ENCODE measurements around the gene DGKB.
A peak's percentile ranks its signal among the peaks of the same experiment; 100 is the strongest.

DGKB gene

DNA sequence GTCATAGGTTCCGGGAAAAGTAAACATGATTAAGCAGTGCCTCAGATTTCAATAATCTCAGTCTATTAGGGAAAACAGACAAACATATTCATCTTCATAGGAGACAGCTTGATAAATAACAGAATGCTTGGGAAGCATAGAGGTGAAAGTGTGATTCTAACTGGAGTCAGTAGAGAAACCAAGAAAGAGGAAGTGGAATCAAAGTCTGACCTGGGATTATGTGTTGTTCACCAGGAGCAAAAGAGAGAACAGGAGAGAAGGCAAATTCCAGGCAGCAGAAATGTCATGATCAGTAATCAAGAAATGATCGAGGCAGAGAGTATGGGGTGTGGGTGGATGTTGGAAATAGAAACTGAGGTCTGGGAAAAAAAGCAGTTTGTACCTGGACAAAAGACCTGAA lies 43.7 kb downstream of the DGKB start:
- DNase-seq, result no peak

DNA sequence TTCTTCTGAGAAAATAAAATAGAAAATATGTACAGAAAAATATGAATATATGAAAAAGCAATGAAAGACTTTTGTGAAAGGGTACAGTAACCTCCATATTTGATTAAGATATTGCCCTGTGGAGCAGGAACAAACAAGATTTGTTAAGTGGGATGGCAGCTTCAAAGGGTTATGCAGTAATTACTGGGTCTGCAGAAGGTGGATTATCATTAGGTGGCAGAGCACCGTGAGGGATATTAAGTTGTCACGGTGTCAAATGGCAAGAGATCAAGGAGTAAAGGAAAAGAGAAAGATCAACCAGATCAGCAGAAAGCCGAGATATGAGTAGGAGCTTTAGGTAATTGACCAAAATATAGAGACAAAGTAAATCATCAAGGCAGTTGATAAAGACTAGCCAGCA lies 44.1 kb downstream of the DGKB start:
- DNase-seq, result no peak

DNA sequence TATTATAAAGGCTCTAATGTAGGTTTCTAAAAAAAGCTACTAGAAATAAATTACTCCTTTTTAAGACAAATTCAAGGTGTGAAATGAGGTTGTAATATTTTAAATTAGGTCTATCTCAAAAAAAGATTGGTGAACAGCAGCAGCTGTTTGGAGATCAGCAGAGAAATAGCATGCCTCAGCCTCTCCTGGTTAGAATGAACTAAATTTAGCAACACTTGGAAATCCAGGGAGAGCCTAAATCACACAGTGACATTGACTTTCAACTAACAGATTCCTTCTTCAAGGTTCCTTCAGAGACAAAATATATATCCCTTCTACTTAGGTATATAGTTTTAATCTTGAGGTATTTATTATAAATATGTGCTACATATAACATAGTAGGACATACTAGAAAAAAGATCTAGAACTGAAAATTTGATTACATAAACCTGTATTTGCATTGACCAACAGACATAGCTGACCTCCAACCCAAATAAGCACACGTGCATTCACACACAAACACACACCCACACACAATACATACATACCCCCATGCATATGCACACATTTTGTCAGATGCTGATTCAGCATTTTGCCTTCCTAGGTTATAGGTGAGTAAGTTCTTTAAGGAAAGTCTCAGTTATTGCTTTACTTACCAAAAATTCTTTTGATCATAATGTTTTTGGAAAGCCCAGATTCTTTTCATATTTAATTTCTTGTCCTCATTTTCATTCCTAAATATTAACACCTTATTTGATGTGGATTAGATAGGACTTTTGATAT lies 47.3 kb downstream of the DGKB start:
- DNase-seq, result no peak

DNA sequence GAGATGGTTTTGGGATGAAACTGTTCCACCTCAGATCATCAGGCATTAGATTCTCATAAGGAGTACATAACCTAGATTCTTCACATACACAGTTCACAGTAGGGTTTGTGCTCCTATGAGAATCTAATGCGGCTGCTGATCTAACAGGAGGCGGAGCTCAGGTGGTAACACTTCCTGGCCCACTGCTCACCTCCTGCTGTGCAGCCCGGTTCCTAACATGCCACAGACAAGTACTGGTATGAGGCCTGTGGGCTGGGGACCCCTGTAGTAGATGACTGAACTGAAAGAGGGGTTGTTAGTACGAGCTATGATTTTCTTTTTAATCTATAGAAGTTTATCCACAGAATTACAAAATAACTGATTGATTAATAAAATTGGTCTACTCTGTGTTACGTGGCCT lies 48.1 kb downstream of the DGKB start:
- DNase-seq, result no peak

DNA sequence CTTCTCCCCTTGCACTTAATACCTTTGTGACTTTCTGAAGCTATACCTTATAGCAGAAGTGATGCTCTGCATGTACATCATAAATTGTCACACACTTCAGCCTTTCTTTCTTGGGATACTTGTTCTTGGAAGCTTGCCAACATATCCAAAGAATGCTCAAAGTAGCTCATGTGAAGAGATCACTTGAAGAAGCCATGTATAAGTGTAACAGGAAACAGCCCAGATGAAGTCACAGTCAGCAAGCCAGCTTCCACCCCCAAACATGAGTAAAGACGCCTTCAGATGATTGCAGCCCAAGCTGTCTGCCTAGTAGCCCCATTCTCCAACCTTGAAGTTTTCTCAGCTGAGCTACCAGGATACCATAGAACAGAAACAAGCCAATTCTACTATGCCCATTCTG lies 50.9 kb downstream of the DGKB start:
- DNase-seq, result peak; percentile 44

DNA sequence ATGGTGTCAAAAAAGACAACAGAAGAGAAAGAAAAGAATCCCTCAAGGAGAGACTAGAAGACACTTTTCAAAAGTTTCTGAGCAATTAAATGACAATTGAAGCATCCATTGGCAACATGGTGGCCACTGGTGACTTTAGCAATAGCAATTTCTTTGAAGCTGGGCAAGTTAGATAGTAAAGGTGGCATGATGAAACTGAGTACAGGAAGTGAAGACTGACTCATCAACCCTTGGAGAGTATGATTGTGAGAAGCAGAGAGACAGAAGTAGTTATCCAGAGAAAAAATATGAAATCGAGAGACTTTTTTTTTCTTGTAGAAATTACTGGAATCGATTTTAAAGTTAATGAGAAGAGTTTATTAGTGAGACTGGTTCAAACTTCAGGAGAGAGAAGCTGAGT lies 52.5 kb downstream of the DGKB start:
- DNase-seq, result peak; percentile 36

DNA sequence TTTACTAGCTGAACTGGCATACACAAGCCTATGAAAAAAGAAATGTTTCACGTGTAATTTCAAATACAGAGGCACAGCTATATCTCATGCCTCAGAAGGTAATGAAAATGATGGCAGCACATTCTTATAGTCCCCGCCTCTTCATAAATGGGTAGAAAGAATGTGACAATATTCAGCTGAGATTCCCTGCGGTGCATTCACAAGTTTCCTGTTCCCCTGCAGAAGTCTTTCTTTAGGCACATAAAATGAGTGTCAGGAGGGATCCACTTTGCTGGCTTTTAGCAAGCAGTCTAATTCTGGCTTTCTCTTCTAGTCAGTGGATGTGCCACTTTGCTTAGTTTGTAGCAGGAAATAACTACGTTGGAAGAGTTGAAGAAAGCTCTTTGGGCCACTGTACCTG lies 56.1 kb downstream of the DGKB start:
- DNase-seq, result no peak

DNA sequence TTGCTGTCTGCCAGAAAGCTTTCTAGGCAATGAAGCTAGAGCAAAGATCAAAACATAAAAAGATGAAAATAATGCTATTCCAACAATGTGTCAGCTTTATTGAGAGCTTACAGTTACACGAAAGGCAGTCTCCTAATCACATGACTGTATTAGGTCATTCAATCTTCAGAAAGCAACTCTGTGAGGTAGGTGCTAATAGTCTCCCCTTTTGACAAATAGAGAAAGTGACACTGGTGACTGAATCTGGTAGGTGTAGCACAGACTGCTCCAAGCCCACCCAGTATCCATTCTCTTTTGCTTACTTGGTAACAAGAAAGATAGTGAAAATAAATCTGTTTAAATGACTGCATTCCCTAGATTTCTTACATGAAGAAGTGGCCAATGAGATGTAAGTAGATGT lies 58.8 kb downstream of the DGKB start:
- DNase-seq, result no peak

DNA sequence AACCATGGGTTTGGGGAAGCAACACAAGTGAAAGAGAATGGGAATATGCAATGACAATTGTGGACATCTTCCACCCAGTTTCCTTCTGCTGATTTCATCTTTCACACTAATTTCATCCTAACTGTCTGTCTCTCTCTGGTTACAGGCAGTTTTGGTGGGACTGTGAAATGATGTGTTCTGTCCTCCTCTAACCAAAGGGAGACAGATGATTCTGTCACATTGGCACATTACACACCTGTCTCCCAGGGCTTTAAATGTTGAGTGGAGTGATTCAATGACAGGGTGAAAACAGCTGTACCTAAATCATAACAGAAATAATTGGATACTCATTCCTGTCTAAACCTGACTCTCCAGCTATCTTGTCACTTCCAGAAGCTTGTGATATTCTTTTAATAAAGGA lies 60.0 kb downstream of the DGKB start:
- DNase-seq, result no peak

DNA sequence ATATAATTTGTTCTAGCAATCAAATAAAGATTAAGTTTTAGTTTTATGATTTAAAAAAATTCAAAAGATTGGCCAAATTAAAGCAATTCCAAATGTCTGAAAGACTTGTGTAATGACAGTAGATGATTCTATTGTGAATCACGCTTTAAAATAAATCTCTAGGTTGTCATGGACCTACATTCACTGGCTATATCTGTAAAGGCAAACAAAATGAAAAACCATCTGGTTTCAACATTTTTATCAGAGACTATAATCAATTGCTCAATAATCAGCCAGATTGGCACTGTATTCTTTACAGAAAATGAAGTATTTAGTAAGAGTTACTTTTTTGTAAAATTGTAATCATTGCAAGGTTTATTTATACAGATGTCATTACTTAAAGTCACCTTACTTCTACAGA lies 60.7 kb downstream of the DGKB start:
- peak; percentile 37 for DNase-seq

DNA sequence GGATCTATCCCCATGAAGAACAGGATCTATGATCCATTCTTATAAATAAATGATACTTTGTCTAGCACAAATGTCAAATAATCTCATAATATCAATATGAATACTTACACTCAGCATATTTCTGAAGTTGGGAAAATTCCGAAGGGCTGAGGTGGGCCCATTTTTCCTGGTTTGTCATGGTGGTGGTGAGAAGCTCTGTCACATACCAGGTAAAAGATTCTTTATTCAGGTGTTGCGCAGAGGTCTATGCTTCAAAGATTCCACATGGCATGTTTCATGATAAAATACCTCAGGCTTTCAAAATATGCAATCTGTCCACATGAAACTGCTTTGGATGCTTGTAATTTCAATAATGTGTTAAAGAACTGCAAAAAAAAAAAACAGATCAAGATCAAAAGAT lies 61.5 kb downstream of the DGKB start:
- no peak for DNase-seq

DNA sequence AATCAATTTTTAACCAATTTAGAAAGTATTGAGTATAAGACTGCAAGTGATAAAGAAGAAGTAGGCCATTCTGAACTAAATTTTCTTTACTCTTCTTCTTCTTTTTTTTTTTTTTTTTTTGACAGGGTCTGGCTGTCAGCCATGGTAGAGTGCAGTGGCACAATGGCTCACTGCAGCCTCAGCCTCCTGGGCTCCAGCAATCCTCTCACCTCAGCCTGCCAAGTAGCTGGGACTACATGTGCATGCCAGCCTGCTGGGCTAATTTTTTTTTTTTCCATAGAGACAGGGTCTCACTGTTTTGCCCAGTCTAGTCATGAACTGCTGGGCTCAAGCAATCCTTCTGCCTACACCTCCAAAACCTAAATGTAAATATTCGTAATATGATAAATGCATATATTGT lies 63.2 kb downstream of the DGKB start:
- no peak for DNase-seq

DNA sequence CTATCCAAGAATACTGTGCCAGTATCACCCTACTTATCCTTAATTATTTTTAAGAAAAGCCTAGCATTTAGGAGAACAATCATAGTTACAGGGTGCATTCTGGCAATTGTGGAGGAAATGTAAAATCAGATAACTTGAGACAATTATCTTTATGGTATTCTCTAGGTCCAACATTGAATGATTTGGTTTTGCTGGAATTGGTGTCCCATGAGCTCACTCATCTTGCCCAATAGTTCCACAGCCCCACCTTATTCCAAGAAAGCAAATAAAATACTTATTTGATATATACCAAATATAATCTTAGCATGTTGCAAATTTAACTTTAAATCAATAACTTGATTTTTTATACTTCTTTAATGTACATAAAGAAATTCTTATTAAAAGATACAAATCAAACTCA lies 65.3 kb downstream of the DGKB start:
- DNase-seq, result no peak

DNA sequence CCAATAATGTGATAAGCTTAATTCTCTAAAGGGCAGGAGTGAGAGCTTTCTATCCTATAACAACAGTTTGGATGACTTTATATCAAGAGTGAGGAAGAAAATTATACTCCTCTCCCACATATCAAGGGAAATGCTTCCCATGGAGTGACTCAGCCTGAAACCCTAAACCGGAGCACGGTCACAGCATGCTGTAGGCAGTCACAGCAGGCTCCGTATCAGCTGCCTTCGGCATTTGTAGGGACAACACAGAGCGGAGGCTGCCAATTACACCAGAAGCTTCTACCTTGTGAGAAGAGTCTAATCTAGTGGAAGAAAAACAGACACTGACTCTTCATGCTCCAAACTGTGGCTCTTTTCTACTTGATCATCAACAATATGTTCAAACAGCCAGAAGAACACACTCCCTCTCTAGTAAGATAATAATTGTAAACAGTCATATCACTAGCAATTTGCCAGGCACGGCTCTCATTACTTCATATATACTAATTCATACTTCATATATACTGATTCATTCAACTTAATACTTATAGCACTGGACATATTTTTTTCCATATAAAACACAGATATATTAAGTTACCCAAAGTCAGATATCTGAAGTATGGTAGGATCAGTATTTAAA lies 65.9 kb downstream of the DGKB start:
- peak; percentile 91 for DNase-seq

DNA sequence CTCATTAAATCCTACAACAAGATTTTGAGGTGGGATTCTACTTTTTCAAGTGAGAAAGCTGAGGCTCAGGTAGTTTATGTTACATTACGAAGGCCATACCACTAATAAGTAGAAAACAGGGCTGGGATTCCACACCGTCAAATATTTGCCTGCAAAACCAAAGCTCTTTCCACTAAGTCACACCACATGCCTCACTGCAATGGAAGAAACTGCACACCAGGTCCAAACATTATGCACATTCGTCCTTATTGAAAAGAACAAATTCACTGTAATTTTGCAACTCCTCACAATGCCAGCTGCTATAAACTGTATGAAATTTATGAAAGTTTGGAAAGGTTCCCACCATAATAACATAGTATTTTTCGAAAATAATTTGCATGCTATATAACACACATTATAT lies 66.5 kb downstream of the DGKB start:
- DNase-seq, result no peak

DNA sequence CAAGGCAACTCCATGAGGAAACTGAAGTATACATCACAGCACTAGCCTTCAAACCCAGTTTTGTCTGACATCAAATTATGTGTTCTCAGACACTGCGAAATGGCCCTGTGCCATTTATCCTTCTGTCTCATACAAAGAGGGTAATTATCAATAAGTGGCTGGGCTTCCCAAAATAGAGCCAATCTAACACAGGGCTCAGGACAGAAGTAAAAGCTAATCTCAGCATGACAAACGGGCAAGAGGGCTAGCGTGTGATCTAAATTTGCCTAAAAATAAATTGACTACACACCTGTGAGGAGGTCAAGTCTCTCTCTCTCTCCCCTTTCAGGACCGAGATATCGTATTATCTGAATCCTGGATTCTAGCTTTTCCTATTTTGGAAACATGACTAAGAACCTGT lies 67.2 kb downstream of the DGKB start:
- no peak for DNase-seq

DNA sequence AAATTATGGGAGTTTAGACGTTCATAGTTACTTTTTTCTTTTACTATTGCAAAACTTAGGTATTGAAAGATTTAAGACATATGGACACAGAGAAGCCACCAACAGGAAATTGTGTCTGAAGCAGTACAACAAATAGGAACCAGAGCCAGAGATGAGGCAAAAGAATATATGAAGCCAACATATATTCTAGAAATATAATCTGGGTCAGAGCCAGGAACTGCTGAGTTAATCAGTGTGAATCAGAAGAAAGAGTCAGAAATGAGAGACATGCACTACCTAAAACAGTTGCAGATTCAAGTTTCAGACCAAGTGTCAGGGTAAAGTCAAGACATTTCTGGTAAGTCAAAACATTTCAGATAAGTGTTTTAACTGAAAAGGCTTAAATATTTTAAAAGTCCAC lies 67.7 kb downstream of the DGKB start:
- DNase-seq, result peak; percentile 87

DNA sequence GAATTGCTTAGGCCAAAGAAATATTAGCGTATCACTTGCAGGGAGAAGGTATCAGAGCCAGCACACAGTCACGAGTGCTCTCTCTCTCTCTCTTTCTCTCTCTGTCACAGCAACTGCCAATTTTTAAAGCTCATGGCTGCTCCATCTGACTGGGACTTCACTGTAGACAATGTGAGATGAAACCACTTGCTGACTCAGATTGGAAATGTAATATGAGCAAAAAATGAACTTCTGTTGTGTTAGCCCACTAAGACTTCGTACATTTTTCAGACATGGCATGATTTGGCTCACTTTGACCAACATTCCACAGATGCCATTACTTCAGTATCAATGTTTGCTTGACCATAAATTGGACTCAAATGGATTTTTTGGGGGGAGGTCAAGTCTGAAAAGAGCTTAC lies 68.1 kb downstream of the DGKB start:
- DNase-seq, result peak; percentile 95

DNA sequence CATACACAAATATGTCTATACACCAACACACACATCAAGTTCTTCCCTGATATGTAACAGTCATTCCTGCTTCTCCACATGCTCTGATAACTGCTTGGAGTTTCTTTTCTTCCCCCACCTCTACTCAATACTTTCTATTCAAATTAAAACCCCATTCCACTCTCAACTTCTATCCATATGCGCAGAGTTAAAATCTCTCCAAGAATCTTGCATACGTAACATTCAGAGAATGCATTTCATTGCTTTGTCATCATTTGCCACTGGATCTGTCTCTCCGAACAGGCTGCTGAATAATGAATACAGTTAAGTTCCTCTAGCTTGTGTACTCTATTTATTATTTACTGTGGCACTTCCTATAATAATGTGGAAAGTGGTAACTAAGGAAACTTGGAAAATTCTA lies 68.8 kb downstream of the DGKB start:
- peak; percentile 80 for DNase-seq

DNA sequence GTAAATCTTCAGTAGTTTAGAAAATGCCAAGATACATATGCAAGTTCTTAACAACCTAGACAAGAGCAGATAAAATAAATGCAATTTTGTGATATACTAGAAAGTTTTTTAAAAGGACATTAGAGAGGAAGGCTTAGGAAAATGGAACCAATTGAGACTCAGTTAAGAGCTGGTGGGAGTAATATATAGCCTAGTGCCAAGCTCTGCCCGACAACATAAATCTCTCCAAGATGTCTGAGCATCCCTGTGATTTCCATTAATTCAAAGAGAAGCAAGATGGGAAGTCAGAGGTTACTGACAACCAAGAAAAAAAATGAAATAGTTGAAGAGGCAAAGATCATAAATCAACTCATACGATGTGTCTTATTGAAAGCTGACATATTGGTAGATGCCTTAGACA lies 74.5 kb downstream of the DGKB start:
- no peak for DNase-seq

DNA sequence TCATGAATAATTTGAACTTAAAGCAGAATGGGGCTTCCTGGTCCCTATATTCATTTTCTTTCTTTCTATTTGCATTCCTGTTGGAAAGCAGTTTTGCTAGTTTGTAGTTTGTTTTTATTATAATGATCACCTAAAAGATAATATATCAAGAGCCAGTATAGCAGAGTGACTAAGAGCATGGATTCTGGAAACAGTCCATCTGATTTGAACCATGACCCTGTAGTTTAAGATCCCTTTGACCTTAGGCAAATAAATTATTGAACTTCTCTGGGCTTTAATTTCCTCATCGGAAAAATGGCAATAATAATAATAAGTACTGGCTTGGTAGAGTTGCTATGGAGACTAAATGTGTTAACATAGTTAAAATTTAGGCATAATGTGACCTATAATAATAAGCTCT lies 76.1 kb downstream of the DGKB start:
- DNase-seq, result no peak

DNA sequence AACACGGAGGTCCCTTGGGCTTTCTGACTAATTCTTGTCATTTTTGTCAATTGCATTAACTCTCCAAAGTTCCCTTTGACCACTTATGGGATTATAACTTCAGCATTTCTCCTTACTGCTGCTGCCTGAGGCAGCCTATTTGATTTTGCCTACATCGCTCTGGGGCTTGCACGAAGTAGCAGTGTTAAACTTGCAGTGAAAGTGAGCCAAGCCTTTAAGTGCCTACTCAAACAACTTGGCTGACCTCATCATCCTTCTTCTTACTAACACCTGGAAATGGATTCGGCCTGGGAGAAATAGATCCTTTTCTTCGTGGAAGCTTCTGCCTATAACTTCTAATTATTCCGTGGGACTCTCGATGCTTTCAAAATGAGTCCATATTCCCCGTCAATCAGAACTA lies 76.6 kb downstream of the DGKB start:
- DNase-seq, result no peak

DNA sequence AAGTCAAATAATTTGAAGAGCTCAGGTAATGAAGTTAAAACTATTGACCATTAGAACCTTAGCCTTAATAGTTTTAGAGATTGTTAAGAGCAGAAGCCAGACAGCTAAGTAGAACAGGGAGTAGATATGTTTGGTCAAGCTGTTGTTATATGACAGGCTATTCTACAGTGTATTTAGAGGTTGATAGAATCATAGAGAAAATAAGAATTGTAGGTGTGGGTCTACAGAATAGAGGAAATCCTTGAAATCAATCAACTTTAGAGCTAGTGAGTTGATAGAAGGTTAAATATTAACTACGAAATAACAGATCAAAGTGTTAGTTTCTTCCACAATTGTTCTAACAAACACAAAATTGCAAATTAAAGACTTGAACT lies 80.1 kb downstream of the DGKB start:
- DNase-seq, result no peak

DNA sequence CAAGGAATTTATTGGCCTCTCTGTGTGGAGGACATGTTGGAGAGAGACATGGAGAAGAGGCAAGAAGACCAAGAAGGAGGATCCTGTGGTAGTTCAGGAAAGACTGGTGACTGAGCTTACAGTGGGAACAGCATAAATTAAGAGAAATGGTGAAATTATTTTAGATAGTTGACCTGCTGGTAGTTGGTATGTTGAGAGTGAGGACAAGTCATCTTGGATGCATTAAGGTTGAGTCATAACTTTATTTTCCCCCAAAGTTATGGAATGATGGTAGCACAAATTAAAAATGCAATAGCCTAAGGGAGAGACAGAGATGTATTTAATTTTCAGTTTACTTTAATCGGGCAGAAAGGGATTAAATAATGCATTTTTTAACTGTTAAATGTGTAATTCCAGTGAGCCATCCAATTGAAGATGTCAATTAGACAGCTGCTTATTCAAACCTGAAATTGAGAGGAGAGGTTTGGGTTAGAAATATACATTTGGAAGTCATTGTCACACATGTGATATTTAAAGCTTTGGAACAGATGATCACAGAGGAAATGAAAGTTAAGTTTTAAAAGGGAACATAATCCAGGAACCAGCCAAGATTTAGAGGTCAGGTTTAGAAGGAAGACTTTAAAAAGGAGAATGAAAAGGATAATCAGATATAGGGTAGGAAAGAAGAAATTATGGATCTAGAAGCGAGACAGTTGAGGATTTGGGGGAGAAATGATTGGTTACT lies 80.6 kb downstream of the DGKB start:
- DNase-seq, result peak; percentile 88
